Breast epithelium (tissue), 3 donors: ENCODE results near the gene MKRN1.

Source experiments
- CTCF ChIP-seq, 3 donors: fragments of 450-650 bp; IDR thresholded peaks; one replicate each; pipeline ENCODE4 v1.5.1; 2016 to 2017; ENCODE audit warnings: antibody characterized with exemption in 3 of 3, mild to moderate bottlenecking in 3 of 3, moderate library complexity in 3 of 3
- POLR2A ChIP-seq: fragments of 450-650 bp; IDR thresholded peaks from one replicate; pipeline ENCODE4 v1.6.1; 2016; ENCODE audit warnings: antibody characterized with exemption, mild to moderate bottlenecking, moderate library complexity
- POLR2AphosphoS5 ChIP-seq, 3 donors: sonication (generic); formaldehyde crosslinking; IDR thresholded peaks; one replicate each; pipeline ENCODE4 v1.6.1; 2017; ENCODE audit warnings: antibody characterized with exemption in 3 of 3

DNA sequence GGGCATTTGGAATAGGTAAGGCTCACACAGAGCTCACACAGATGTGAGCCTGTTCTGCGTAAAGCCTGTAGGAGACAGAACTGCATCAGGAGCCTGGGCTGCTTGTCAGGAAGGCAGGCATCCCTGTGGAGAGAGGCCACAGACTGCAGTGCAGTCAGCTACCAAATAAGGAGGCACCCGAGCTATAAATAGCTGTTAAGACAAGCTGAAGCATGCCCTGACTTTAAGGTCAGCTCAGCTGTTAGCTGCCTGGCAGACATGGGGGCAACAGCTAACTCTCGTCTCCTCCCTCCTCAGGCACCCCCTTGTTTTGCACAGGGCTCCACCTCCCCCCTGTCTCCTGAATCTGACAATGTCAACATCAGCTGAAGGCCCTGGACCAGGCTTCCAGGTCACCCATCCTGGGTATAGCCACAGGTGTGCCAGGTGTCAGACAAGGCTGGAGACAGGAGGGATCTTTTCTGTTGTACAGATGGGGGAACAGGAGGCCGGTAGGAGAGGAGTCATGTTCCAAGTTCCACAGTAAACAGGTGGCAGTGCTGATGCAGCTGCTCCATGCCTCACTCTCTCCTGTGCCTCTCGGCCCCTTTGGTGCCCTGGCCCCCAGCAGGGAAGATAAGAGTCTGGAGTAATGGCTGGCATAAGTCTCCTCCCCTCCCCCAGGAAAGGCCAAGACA is 27.6 kb upstream of the MKRN1 start:
- TF ChIP-seq CTCF (IDR thresholded peaks at IDR 0.05) = no peak
- no peak for TF ChIP-seq POLR2A
- TF ChIP-seq POLR2AphosphoS5 (IDR thresholded peaks at IDR 0.05) = no peak
